ENCODE results near the gene PITX1.
A peak's percentile ranks its signal among the peaks of the same experiment; 100 is the strongest.
"Not testable (repeated sequence)": the region's sequence is repeated elsewhere in the genome, so short reads cannot be mapped to it uniquely, and the experiment has no call there.

PITX1 gene

DNA sequence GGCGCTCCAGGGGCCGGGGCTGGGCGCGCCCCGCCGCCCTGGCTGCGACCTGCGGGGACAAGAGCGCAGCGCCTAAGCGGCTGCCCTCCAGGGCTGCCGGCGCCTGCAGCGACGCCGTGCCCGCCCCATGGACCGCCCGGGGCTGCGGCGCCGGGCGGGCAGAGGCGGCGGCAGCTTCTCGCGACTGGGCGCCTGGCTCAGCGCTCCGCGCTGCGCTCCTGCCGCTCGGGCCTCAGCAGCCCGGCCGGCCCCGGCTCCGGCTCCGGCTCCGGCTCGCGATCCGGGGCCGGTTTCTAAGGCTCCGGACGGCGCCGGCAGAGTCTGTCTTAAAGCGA is at the start of gene PITX1:
TSS of gene PITX1 (minus strand) at position 328 of the 335 bp plus-strand sequence. CDS start 347 bp downstream, outside the sequence.
- no peak for DNase-seq (ENCODE audit: low read depth)
- TF ChIP-seq, protein P1, sequence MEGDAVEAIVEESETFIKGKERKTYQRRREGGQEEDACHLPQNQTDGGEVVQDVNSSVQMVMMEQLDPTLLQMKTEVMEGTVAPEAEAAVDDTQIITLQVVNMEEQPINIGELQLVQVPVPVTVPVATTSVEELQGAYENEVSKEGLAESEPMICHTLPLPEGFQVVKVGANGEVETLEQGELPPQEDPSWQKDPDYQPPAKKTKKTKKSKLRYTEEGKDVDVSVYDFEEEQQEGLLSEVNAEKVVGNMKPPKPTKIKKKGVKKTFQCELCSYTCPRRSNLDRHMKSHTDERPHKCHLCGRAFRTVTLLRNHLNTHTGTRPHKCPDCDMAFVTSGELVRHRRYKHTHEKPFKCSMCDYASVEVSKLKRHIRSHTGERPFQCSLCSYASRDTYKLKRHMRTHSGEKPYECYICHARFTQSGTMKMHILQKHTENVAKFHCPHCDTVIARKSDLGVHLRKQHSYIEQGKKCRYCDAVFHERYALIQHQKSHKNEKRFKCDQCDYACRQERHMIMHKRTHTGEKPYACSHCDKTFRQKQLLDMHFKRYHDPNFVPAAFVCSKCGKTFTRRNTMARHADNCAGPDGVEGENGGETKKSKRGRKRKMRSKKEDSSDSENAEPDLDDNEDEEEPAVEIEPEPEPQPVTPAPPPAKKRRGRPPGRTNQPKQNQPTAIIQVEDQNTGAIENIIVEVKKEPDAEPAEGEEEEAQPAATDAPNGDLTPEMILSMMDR (IDR thresholded peaks at IDR 0.05; ENCODE audit: low read depth, low read length, missing control alignments) = no peak
- peak within 1 kb of the TSS; percentile 14 for H3K4me3 ChIP-seq (ENCODE audit: low read depth, low read length)
- in situ Hi-C loops (cut with HindIII; ENCODE audit: low sequenced_read_pairs) = no loop called here

DNA sequence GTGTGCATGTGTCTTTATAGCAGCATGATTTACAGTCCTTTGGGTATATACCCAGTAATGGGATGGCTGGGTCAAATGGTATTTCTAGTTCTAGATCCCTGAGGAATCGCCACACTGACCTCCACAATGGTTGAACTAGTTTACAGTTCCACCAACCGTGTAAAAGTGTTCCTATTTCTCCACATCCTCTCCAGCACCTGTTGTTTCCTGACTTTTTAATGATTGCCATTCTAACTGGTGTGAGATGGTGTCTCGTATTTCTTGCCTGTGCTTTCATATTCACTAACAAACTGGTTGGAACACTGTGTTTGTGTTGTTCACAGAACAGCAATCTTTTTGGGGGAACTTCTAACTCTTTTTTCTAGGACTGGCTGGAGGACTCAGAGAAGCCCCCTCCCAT is 49.3 kb upstream of the PITX1 start:
- in situ Hi-C loops (cut with HindIII; ENCODE audit: low sequenced_read_pairs); H3K4me3 ChIP-seq (ENCODE audit: low read depth, low read length): not testable (repeated sequence)

DNA sequence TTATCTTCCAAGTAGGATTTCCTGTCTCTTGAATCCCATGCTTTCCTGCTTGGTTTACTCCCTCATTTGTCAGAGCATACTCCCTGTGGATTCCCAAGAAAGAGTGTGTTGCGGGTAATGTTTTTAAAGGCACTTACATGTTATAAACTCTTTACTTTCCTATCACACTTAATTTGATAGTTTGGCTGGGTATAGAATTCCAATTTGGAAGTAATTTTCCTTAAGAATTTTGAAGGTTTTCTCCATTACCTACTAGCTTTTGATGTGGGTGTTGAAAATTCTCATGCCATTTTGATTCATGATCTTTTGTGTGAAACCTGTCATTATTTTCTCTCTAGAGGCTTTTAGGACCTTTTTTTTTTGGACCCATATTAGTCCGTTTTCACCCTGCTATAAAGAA is 47.2 kb upstream of the PITX1 start:
- in situ Hi-C loops (cut with HindIII; ENCODE audit: low sequenced_read_pairs) = no loop called here
- TF ChIP-seq, protein P1 (IDR thresholded peaks at IDR 0.05; ENCODE audit: low read depth, low read length, missing control alignments) = no peak
- no peak for DNase-seq (ENCODE audit: low read depth)
- H3K4me3 ChIP-seq (ENCODE audit: low read depth, low read length) = no peak overlapping the region

More for the DNA sequence above, 49.3 kb upstream of the PITX1 start:
- not testable (repeated sequence) for DNase-seq (ENCODE audit: low read depth)

DNA sequence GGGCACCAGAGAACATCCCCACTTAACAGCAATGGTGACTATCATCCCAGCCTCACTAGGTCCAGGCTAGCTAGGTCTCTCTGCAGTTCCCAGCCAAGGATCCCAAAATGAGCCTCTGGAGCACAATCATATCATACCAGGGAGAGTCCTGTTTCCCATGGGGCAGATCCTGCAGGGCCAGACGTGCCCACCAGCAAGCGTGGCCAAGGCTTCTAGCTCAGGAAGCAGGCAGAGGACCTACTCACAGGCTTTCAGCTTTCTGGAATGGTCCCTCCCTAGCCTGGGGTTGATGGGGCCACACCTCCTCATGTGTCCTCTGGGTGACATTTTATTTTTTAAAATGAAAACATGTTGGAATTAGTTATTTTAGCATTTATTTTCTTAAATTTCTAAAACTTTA is 45.7 kb upstream of the PITX1 start:
- TF ChIP-seq, protein P1 (IDR thresholded peaks at IDR 0.05; ENCODE audit: low read depth, low read length, missing control alignments) = no peak
- H3K4me3 ChIP-seq (ENCODE audit: low read depth, low read length) = no peak overlapping the region
- DNase-seq (ENCODE audit: low read depth) = no peak
- in situ Hi-C loops (cut with HindIII; ENCODE audit: low sequenced_read_pairs) = no loop called here

DNA sequence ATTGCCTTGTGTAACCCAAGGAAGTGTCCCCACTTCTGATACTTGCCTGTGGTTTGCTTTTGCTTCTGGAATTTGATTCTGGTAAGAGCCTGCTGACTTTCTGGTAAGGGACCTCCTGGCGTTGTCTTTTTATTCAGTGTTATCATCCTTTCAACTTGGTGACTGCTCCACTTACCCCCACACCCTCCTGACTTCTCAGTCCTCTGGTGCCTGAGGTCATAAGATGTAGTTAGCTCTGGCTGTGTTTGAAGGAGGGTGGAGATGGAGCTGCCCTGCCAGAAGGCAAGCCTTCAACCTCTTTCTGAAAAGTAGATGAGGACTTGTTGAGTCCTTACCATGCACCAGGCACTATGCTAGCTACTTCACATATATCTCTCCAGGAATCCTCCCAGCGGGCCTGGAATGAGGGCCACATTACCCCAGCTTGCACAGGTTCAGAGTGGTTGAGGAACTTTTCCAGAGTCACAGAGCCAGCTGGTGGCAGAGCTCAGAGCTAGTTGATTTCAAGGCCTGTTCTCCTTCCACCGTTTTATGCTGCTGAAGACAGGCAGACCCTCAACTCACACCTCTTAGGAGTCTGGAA is 45.2 kb upstream of the PITX1 start:
- no peak for DNase-seq (ENCODE audit: low read depth)
- H3K4me3 ChIP-seq (ENCODE audit: low read depth, low read length) = no peak overlapping the region
- TF ChIP-seq, protein P1 (IDR thresholded peaks at IDR 0.05; ENCODE audit: low read depth, low read length, missing control alignments) = no peak
- in situ Hi-C loops (cut with HindIII; ENCODE audit: low sequenced_read_pairs) = no loop called here

DNA sequence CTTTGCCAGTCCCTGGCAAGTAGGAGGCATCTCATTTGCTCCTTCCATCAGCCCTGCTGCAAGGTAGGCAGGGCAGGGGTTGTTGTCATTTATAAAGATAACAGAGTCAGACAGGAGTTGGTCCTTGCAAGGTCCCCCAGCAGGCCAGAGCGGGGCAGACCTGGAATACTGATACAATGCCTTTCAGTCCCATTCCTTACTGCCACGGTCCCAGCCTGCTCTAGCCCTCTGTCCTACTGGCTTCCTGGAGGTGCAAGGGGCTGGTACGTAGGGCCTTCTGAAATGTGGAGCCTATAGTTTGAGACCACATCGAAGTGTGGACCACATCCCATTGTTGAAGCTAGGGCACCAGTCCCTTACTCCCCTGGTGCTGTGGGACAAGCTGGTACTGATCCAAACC is 42.8 kb upstream of the PITX1 start:
- in situ Hi-C loops (cut with HindIII; ENCODE audit: low sequenced_read_pairs) = no loop called here
- no peak overlapping the region for H3K4me3 ChIP-seq (ENCODE audit: low read depth, low read length)
- no peak for DNase-seq (ENCODE audit: low read depth)
- TF ChIP-seq, protein P1 (IDR thresholded peaks at IDR 0.05; ENCODE audit: low read depth, low read length, missing control alignments) = no peak

DNA sequence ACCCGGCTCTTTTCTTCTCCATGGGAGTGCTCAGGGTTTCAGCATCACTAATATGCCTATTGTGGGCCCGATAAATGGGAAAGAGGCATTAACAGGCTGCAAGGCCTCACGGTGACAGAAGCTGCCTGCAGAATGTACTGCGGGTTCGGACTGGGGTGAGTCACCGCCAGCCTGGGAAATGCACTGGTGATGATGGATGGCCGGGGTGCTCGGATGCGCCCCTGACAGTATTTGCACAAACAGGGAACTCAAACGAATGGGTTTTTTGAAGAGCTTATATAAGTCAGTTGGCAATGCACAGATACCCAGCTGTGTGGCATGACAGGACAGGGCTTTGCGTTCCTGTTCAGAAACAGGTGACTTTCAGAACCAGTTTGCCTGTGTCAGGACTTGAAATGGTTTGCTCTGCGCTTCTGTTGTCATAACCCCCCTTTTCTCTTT is 42.0 kb upstream of the PITX1 start:
- no peak for DNase-seq (ENCODE audit: low read depth)
- no peak overlapping the region for H3K4me3 ChIP-seq (ENCODE audit: low read depth, low read length)
- in situ Hi-C loops (cut with HindIII; ENCODE audit: low sequenced_read_pairs) = no loop called here
- TF ChIP-seq, protein P1 (IDR thresholded peaks at IDR 0.05; ENCODE audit: low read depth, low read length, missing control alignments) = no peak
